ENCODE measurements around the gene JAG2.

- no peak for TF ChIP-seq CTCF (IDR thresholded peaks at IDR 0.05)
- TF ChIP-seq POLR2AphosphoS5 (IDR thresholded peaks at IDR 0.05; ENCODE audit: low read depth, low read length): no peak
- TF ChIP-seq REST (IDR thresholded peaks at IDR 0.05; ENCODE audit: insufficient read depth in 1 of 2, low read depth in 2 of 2, low read length in 1 of 2): no peak
These were observed 25.6 kb upstream of the JAG2 start for GRCh38 chr14:105193916-105194782.

Measured in Panc1 (cell line).